GM23338 (cell line): ENCODE results near the gene KLHDC7B.

Experiments used
- CREB1 ChIP-seq: fragments of 250-450 bp; sonication (Bioruptor Pico); IDR thresholded peaks from 2 replicates; pipeline ENCODE4 v1.5.0; 2020; ENCODE audit warnings: low read depth, mild to moderate bottlenecking, moderate library complexity
- TF ChIP-seq, protein P1 (sequence below), 2 experiments: fragments of 200-600 bp in 1 of 2; sonication (generic) in 1 of 2; conservative IDR thresholded peaks; 2 replicates each; pipeline versions ENCODE4 v1.5.1 to v1.6.1; 2016 to 2017; ENCODE audit warnings: antibody characterized with exemption in 2 of 2, low read depth in 2 of 2, mild to moderate bottlenecking in 2 of 2, moderate library complexity in 1 of 2

DNA sequence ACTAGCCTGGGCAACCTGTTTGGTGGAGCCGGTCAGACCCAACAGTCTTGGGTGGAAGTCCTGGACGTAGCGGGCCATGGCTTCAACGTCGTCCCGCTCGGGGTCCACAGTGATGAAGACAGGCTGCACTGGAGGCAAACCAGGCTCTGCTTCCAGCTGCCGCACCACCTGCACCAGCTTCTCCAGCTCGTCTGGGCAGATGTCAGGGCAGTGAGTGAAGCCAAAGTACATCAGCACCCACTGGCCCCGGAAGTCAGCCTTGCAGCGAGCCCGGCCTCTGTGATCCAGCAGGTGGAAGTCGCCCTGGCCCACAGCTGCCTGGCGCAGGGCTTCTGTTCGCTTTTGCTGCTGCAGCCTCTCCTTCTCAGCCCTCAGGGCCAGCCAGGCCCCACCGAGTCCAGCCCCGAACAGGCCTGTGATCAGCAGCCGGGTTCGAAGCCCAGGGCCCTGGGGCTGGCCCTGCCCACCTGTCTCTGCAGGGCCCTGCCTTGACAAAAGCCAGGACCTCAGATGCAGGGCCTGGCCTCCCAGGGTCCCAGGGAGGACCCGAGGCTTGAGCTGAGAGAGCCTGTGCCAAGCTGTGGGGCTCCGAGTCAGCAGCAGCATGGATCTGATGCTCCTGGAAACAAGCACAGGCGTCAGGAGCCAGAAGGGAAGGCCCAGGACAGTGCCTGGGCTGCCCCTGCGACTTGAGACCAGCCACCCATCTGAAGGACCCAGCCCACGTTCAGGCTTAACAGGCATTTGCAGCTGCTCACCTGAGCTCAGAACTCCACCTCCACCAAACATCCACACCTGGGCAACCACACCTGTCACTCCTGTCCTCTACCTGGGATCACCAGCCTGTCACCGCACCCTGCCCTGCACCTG lies 21.7 kb upstream of the KLHDC7B start:
- TF ChIP-seq, protein P1, sequence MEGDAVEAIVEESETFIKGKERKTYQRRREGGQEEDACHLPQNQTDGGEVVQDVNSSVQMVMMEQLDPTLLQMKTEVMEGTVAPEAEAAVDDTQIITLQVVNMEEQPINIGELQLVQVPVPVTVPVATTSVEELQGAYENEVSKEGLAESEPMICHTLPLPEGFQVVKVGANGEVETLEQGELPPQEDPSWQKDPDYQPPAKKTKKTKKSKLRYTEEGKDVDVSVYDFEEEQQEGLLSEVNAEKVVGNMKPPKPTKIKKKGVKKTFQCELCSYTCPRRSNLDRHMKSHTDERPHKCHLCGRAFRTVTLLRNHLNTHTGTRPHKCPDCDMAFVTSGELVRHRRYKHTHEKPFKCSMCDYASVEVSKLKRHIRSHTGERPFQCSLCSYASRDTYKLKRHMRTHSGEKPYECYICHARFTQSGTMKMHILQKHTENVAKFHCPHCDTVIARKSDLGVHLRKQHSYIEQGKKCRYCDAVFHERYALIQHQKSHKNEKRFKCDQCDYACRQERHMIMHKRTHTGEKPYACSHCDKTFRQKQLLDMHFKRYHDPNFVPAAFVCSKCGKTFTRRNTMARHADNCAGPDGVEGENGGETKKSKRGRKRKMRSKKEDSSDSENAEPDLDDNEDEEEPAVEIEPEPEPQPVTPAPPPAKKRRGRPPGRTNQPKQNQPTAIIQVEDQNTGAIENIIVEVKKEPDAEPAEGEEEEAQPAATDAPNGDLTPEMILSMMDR (conservative IDR thresholded peaks at IDR 0.05; ENCODE audit: low read depth in 2 of 2): no peak
- no peak for TF ChIP-seq CREB1
